Adipocyte (in vitro differentiated cells): ENCODE results near the gene MAP3K4.
"Not testable (repeated sequence)": the region's sequence is repeated elsewhere in the genome, so short reads cannot be mapped to it uniquely, and the experiment has no call there.

Source experiments
- DNase-seq: peaks from one replicate; pipeline ENCODE4 v3.0.0-alpha.2; 2015; ENCODE audit warnings: low read depth
- H3K27me3 ChIP-seq: replicated peaks from 2 replicates; pipeline ENCODE4 v1.7.0; 2013; ENCODE audit warnings: mild to moderate bottlenecking, low read length, moderate library complexity; ENCODE audit not compliant: control insufficient read depth, insufficient read depth
- H3K36me3 ChIP-seq: 2 replicates; pipeline ENCODE4 v1.7.0; 2013; ENCODE audit warnings: low read length, mild to moderate bottlenecking, moderate library complexity; ENCODE audit not compliant: control insufficient read depth, insufficient read depth, severe bottlenecking
- H3K4me1 ChIP-seq: 2 replicates; pipeline ENCODE4 v1.7.0; 2013; ENCODE audit warnings: mild to moderate bottlenecking, low read length, moderate library complexity; ENCODE audit not compliant: control insufficient read depth, insufficient read depth
- H3K4me3 ChIP-seq: 2 replicates; pipeline ENCODE4 v1.7.0; 2013; ENCODE audit warnings: mild to moderate bottlenecking, low read length, moderate library complexity
- H3K9ac ChIP-seq: 2 replicates; pipeline ENCODE4 v1.7.0; 2013; ENCODE audit warnings: mild to moderate bottlenecking, low read length, moderate library complexity
- H3K9me3 ChIP-seq: 2 replicates; pipeline ENCODE4 v1.7.0; 2013; ENCODE audit warnings: mild to moderate bottlenecking, low read length, moderate library complexity; ENCODE audit not compliant: control insufficient read depth

Gene MAP3K4

GRCh38 chr6:160972594-160972993, 19.0 kb upstream of the MAP3K4 start:
- H3K9me3 ChIP-seq, H3K36me3 ChIP-seq, H3K9ac ChIP-seq, H3K4me3 ChIP-seq, H3K27me3 ChIP-seq, DNase-seq: not testable (repeated sequence)
- peaks cover 32% of the 10 kb centered on the region for H3K4me1 ChIP-seq

- H3K9me3 ChIP-seq = no peaks in the 10 kb centered on the region
- DNase-seq = peak; percentile 27
- H3K9ac ChIP-seq = peak overlapping the region; percentile 54
- peak overlapping the region; percentile 60 for H3K4me3 ChIP-seq
- H3K27me3 ChIP-seq = no peaks in the 10 kb centered on the region
- no peaks in the 10 kb centered on the region for H3K36me3 ChIP-seq
- H3K4me1 ChIP-seq = peaks cover 40% of the 10 kb centered on the region
Observed at GRCh38 chr6:160973311-160974250, 18.0 kb upstream of the MAP3K4 start.

DNA sequence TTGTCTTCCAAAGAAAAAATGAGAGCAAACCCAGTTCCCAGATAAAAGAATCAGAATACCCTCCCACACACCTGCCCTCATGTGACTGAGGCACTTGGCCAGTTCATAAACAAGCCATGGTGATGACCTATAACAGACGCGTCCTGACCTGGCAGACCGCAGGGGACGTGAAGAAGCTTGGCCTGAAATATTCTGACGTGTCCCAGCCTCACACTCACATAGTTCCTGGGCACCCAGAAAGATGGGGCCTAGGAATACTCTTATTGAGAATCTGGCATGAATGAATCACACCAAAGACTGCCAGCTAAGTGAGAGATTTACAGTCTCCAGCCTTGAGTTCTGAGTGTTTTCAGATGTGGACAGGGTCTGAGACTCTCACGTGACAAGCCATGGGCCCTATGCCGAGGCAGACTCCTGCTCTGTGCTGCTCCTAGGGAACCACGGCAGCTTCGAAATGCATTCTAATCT, 17.2 kb upstream of the MAP3K4 start:
- peak overlapping the region; percentile 60 for H3K4me3 ChIP-seq
- peak; percentile 70 for DNase-seq
- H3K27me3 ChIP-seq = no peaks in the 10 kb centered on the region
- no peaks in the 10 kb centered on the region for H3K9me3 ChIP-seq
- no peaks in the 10 kb centered on the region for H3K36me3 ChIP-seq
- H3K4me1 ChIP-seq = peaks cover 48% of the 10 kb centered on the region
- peak overlapping the region; percentile 54 for H3K9ac ChIP-seq

DNA sequence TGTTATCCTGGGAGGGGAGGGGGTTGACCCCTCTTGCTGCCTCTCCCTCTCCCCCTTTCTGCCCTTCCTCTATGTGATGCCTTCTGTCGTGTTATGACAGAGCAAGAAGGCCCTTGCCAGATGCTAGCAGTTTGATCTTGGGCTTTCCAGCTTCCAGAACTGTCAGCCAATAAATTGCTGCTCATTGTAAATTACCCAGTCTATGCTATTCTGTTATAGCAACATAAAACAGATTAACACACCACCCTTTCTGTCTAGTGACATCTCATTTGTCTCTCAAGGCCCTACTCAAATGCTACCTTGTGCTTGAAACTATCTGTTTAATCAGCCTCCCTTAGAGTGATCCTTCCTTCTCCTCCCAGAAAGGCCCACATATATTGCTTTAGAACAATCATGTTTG, 16.4 kb upstream of the MAP3K4 start:
- H3K4me1 ChIP-seq = peaks cover 51% of the 10 kb centered on the region
- DNase-seq = no peak
- no peak overlapping the region for H3K9ac ChIP-seq
- no peaks in the 10 kb centered on the region for H3K36me3 ChIP-seq
- no peak overlapping the region for H3K4me3 ChIP-seq
- no peaks in the 10 kb centered on the region for H3K9me3 ChIP-seq
- H3K27me3 ChIP-seq = no peaks in the 10 kb centered on the region

DNA sequence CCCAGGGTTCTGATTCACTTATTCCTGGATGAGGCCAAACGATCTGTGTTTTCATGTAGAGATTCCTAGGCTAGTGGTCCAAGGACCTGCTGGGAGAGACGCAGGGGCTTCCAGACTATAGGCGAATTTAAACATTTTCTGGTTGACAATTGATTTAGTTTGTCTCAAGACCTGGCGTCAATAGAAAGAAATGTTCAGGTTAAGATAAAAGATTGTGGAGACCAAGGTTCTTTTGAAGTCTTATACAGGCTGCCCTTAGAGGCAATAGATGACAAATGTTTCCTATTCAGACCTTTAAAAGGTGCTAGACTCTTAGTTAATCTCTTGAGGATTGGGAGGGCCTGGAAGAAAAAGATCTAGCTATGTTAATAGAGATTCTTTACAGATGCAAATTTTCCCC, 15.6 kb upstream of the MAP3K4 start:
- H3K9me3 ChIP-seq, H3K4me3 ChIP-seq, H3K36me3 ChIP-seq, DNase-seq, H3K27me3 ChIP-seq, H3K9ac ChIP-seq: not testable (repeated sequence)
- peaks cover 51% of the 10 kb centered on the region for H3K4me1 ChIP-seq

GRCh38 chr6:160978141-160978901, 13.2 kb upstream of the MAP3K4 start:
- Histone ChIP-seq H3K9ac (peak overlapping the region; percentile 16), H3K27me3 (no peaks in the 10 kb centered on the region), H3K4me3 (peak overlapping the region; percentile 43), H3K4me1 (peaks cover 37% of the 10 kb centered on the region), H3K36me3 (no peaks in the 10 kb centered on the region), H3K9me3 (no peaks in the 10 kb centered on the region)
- DNase-seq = peak; percentile 79

- H3K27me3 ChIP-seq = no peaks in the 10 kb centered on the region
- no peaks in the 10 kb centered on the region for H3K9me3 ChIP-seq
- H3K4me3 ChIP-seq = peak overlapping the region; percentile 43
- peaks cover 28% of the 10 kb centered on the region for H3K4me1 ChIP-seq
- no peaks in the 10 kb centered on the region for H3K36me3 ChIP-seq
- peak overlapping the region; percentile 16 for H3K9ac ChIP-seq
- DNase-seq = peak; percentile 38
Observed at GRCh38 chr6:160979061-160979708, 12.4 kb upstream of the MAP3K4 start.

- H3K27me3 ChIP-seq, H3K36me3 ChIP-seq, H3K9me3 ChIP-seq, DNase-seq, H3K9ac ChIP-seq, H3K4me3 ChIP-seq: not testable (repeated sequence)
- H3K4me1 ChIP-seq = peaks cover 12% of the 10 kb centered on the region
Observed at GRCh38 chr6:160983377-160983948, 8.1 kb upstream of the MAP3K4 start.

DNA sequence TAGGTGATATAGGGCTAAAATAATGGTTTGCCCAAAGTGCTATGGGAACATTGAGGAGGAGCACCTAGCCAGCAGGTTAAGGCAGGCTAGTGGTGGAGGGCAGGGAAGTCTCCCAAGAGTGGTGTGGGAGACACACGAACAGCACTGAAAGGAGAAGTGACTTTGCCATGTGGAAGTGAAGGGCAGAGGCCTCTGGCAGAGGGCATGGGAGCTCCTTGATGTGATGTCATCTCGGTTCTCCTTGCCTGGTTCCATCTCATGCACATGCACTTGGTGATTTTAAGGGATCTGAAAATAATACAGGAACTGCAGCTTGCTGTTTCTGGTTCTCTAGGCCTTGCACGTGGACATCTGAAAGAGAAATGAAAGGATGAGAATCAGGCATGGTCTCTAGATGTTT, 4.7 kb upstream of the MAP3K4 start:
- Histone ChIP-seq H3K4me1 (peaks cover 6% of the 10 kb centered on the region), H3K27me3 (no peaks in the 10 kb centered on the region), H3K9ac (no peak overlapping the region), H3K36me3 (no peaks in the 10 kb centered on the region), H3K9me3 (no peaks in the 10 kb centered on the region), H3K4me3 (no peak overlapping the region)
- no peak for DNase-seq

- H3K4me1 ChIP-seq = peaks cover 6% of the 10 kb centered on the region
- H3K9ac ChIP-seq = no peak overlapping the region
- no peak overlapping the region for H3K4me3 ChIP-seq
- no peak for DNase-seq
- H3K9me3 ChIP-seq = no peaks in the 10 kb centered on the region
- H3K27me3 ChIP-seq = no peaks in the 10 kb centered on the region
- H3K36me3 ChIP-seq = no peaks in the 10 kb centered on the region
Observed at GRCh38 chr6:160987265-160987664, 4.3 kb upstream of the MAP3K4 start.
